ENCODE measurements around the gene TAS2R46.

DNA sequence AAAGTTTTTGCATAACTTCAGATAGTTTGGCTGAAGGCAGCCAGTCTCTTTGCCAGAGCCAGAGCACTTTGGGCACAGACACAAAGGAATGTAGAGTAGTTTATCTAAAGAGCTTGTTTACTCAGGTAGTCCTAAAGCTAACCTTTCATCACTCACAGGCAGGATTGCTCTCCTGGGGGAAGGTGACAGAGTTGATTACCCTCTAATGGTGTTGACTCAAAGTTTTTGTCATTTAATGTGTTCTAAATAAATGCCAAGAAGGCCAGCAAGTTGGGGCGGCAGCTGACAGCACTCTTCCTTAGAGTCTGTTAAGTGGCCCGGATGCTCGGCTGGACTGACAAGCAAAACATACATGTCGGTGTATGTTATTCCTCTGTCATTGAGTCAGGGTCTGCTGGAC lies 9.3 kb upstream of the TAS2R46 start:
- TF ChIP-seq, protein P1, sequence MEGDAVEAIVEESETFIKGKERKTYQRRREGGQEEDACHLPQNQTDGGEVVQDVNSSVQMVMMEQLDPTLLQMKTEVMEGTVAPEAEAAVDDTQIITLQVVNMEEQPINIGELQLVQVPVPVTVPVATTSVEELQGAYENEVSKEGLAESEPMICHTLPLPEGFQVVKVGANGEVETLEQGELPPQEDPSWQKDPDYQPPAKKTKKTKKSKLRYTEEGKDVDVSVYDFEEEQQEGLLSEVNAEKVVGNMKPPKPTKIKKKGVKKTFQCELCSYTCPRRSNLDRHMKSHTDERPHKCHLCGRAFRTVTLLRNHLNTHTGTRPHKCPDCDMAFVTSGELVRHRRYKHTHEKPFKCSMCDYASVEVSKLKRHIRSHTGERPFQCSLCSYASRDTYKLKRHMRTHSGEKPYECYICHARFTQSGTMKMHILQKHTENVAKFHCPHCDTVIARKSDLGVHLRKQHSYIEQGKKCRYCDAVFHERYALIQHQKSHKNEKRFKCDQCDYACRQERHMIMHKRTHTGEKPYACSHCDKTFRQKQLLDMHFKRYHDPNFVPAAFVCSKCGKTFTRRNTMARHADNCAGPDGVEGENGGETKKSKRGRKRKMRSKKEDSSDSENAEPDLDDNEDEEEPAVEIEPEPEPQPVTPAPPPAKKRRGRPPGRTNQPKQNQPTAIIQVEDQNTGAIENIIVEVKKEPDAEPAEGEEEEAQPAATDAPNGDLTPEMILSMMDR (IDR thresholded peaks at IDR 0.05), result no peak
- no peak for TF ChIP-seq ZFX (IDR thresholded peaks at IDR 0.05; ENCODE audit: borderline replicate concordance)

Measured in 22Rv1 (cell line).